ENCODE measurements around the gene NGB. TPM values are rescaled to one million over a fixed set of nuclear protein-coding genes. Genes with fewer than 3 reads are reported as not detected.

Gene NGB
- total and polyA plus RNA-seq, 9 of the 15 experiments (the other 6 are each of a cell fraction or from before 2014, with no cell fraction given), result not detected

GRCh38 chr14:77264466-77265186 is 6.4 kb downstream of the NGB start (continued):
- TF ChIP-seq ZNF511 (CRISPR knock-in tag; IDR thresholded peaks at IDR 0.05) (no peak), ZBTB43 (CRISPR knock-in tag; IDR thresholded peaks at IDR 0.05) (no peak), TAL1 (IDR thresholded peaks at IDR 0.05) (no peak), CC2D1A (IDR thresholded peaks at IDR 0.05) (no peak), MEF2A (IDR thresholded peaks at IDR 0.05; ENCODE audit: control insufficient read depth, low read depth, low read length) (no peak)

GRCh38 chr14:77260631-77261030 is 10.4 kb downstream of the NGB start:
- intact Hi-C loops (cut with micrococcal nuclease) (no loop called here), in situ Hi-C loops (cut with MboI) (no loop called here)
- POLR2A ChIA-PET, result no interaction called here
- Histone ChIP-seq H3K9me1 (ENCODE audit: control insufficient read depth, insufficient read depth, low read length) (no peaks in the 10 kb centered on the region), H3K36me3 (ENCODE audit: control insufficient read depth, insufficient read depth, low read length) (no peaks in the 10 kb centered on the region), H3K4me2 (ENCODE audit: insufficient read depth, low read length) (no peak overlapping the region), H3K9ac (ENCODE audit: insufficient read depth in 1 of 2, low read depth in 2 of 2, low read length in 2 of 2) (no peak overlapping the region), H3K4me1 (replicated peaks in 1 of 2; ENCODE audit: control insufficient read depth in 2 of 2, insufficient read depth in 2 of 2, low read length in 2 of 2) (no peaks in the 10 kb centered on the region), H3K27ac (ENCODE audit: extremely low read depth, low read depth, low read length) (no peak overlapping the region), H3K27me3 (ENCODE audit: control insufficient read depth in 2 of 2, insufficient read depth in 2 of 2, low read length in 2 of 2) (peaks cover 2 to 67% of the 10 kb centered on the region in 2 experiments; a peak in 4 of 5 replicates), H3K79me2 (ENCODE audit: control insufficient read depth, insufficient read depth, low read length) (no peaks in the 10 kb centered on the region), H2AFZ (ENCODE audit: low read depth, low read length) (no peak overlapping the region), H3K9me3 (replicated peaks; ENCODE audit: control insufficient read depth, insufficient read depth, low read depth, low read length) (no peaks in the 10 kb centered on the region), H4K20me1 (replicated peaks; ENCODE audit: control insufficient read depth, insufficient read depth, low read length) (no peaks in the 10 kb centered on the region; the same call in 1 of the 2 replicates), H3K4me3 (no peak overlapping the region)
- DNase-seq (ENCODE audit: extremely low read depth in 1 of 4, low spot score in 3 of 4) (no peak), ATAC-seq (no peak), FAIRE-seq (no peak)
- CTCF ChIA-PET (ENCODE audit: low intra/inter-chr PET ratio), result no interaction called here
- TF ChIP-seq USF2 (CRISPR knock-in tag; IDR thresholded peaks at IDR 0.05) (peak; percentile 26), ZBTB40 (IDR thresholded peaks at IDR 0.05) (no peak), ZBTB40 (CRISPR knock-in tag; IDR thresholded peaks at IDR 0.05) (no peak)
- WGBS (ENCODE audit: insufficient coverage, low coverage, missing lambda C conversion rate), result 0% methylated on average over 6 of the region's 10 CpGs
- BruUV-seq (replicated peaks), result no TSS peak
